ENCODE data around the gene ANXA4. TPM values are rescaled to one million over a fixed set of nuclear protein-coding genes. Genes with fewer than 3 reads are reported as not detected.

ANXA4 gene
- total RNA-seq, 1 donor from 2014 or later: 22.5 TPM

Other genes with a start within 250 kb of the ANXA4 start
- gene AAK1, start 98.4 kb upstream of the ANXA4 start, total RNA-seq: 87.2 TPM
- gene GMCL1, start 87.5 kb downstream of the ANXA4 start, total RNA-seq: 4.1 TPM
- gene SNRNP27, start 151.8 kb downstream of the ANXA4 start, total RNA-seq: 54.6 TPM
- gene MXD1, start 173.0 kb downstream of the ANXA4 start, total RNA-seq: 5.1 TPM
- 0.78 TPM for gene ASPRV1, start 219.5 kb downstream of the ANXA4 start, total RNA-seq

All from Right ventricle myocardium superior (tissue), 1 donor.